ENCODE data around the gene OR12D3.
"Not testable (repeated sequence)": the region's sequence is repeated elsewhere in the genome, so short reads cannot be mapped to it uniquely, and the experiment has no call there.

OR12D3 gene, protein sequence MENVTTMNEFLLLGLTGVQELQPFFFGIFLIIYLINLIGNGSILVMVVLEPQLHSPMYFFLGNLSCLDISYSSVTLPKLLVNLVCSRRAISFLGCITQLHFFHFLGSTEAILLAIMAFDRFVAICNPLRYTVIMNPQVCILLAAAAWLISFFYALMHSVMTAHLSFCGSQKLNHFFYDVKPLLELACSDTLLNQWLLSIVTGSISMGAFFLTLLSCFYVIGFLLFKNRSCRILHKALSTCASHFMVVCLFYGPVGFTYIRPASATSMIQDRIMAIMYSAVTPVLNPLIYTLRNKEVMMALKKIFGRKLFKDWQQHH

DNA sequence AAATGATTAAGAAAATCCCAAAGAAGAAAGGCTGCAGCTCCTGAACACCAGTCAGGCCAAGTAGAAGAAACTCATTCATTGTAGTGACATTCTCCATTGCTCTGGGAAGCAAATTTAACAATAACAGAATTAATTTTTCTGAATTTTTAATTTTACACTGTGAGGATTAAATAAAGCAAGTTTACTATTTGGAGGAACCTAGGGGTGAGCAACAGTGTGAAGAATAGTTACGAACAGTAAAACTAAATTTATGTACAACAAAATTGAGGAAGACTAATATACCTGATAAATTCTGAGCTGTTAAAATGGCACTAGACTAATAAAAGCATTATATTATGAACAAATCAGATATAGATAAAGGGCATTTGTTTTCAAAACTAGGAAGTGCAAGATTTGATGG, at the start of gene OR12D3:
Gene OR12D3 (minus strand): TSS at position 101 of the 400 bp plus-strand sequence. CDS start 4 bp downstream, at position 97.
- DNase-seq, result no peak

DNA sequence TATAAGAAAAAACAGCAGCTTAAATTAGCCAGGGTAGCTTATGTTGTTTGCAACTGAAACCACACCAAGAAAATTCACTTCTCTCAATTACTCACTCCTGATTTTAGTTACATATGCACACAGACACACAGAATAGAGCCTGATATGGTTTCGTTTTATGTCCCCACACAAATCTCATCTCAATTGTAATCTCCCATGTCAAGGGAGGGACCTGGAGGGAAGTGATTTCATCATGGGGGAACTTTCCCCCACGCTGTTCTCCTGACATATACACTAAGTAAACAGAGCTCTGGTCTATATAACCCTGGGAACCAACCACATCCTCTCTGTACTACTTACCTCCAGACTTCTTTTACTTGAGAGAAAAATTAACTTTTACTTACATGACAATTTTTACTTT, 49.5 kb upstream of the OR12D3 start:
- no peak for DNase-seq

DNA sequence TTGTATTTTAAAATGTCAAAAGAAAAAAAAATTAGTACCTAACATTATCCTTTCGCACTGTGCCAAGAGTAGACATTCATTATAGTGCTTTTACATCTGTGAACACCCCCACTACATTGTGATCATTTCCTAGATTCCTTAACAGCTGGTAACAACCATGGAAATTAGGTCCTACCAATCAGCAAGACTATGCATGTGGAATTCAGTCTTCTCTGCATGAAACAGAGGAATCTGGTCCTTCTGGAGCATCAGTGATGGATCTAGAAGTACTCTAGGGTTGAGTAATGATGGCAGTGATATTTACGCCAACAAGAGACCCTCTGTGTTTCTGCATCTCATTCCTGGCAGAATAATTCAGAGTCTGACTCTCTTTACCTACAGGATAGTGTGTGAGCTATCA, 49.1 kb upstream of the OR12D3 start:
- no peak for DNase-seq

DNA sequence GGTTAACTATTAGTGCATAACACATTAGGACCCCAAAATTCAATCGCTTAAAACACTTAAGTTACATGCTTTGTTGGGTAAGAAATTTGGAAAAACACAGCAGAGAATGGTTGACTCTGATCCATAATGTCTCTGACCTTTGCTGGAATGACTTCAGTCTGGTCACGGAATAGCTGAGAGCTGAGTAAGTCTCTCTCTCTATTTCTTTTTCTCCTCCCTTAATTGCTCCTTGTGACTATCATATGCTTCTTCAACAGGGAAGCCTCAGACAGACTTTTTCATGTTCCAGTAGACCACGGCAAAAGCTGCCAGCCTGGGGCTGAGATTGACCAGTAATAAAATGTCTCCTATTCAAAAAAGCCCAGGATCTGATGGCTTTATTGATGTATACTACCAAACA, 44.4 kb upstream of the OR12D3 start:
- no peak for DNase-seq

DNA sequence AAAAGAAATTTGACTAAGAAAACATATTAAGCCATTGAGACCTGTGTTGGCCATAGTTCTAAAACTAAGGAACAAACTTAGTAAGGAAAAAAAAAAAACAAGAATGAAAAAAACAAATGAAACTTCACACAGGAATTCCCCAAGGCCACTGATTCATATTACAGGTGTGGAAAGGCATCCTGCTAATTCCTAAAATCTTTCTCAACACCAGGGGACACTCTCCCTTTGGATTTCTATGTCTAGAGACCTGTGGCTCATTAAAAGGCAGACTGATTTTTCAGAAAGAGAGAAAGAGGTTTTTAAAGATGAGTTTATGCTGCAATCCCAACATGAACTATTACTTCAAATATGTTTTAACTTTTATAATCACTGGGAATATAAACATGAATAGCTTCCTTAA, 39.5 kb upstream of the OR12D3 start, which contains the start of gene OR12D1:
Gene OR12D1 (plus strand): TSS at position 341 of the 400 bp plus-strand sequence.
- no peak for DNase-seq

DNA sequence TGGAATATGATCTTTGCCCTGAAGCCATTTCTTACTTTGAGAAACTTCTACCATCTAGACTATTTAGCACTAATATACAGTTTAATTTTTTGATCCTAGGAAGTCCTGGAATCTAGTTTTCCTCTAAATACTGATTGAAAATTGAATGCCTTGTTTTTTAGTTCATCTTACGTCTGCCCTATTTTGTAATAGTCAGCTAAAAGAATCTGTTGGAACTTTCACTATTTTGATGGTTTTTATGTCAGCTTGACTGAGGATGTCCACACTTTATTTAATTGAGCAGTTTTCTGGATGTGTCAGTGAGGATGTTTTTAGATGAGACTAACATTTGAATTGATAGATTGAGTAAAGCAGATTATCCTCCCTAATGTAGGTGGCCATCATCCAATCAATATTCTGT, 28.7 kb upstream of the OR12D3 start:
- no peak for DNase-seq

DNA sequence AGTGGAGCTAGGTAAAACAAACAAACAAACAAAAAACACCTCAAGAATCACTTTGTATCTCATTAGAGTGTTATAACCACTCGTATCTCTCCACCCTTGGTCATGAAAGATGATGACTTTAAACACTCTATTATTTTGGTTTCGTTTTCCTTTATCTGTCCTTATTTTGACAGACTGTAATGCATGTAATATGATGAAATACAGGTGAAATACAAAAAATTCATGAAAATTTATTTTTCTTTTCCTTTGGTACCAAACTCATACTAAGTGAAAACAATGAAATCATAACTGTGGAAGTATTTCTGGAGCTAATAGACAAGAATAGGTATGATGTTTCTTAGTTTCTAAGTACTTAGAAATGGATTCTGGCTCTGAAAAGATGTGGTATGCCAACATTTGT, 24.4 kb upstream of the OR12D3 start:
- no peak for DNase-seq

DNA sequence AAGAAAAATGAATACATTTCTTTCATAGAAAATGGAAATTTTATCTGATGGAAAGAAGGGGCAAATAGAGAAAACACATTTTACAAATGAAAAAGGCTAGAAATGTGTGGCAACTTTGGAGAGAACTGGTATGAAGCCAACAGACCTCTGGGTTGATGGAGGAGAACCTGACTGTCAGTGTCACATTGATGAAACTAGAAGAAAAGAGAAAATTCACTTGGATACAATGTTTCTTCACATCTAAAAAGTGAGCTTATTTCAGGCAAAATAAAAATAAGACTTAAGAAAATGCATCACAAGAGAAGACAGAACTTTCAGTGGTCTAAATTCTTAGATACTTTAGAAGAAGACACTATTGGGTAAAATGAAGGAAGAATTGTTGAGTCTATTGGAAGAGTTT, 20.2 kb upstream of the OR12D3 start, which contains the start of gene OR12D2:
Gene OR12D2 (plus strand): TSS at position 301 of the 400 bp plus-strand sequence. CDS start 1,069 bp downstream, outside the sequence.
- DNase-seq, result no peak

DNA sequence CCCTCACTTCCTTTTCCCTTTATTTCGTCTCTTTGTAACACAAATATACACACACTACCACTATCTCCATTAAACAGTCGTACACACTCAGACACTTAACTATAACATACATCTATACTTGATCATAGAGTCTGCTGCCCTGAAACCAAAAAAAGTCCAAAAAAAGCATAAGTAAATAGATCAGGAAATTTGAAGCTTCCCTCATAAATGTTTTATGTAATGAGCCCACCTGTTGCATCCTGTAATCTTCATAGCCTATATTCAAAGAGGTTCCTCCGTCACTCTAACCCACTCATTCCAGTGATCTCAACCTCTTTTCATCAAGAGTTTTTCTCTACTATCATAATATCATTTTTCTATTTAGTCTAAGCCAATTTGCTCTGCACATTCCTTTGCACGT, 13.4 kb upstream of the OR12D3 start:
- DNase-seq, result no peak

DNA sequence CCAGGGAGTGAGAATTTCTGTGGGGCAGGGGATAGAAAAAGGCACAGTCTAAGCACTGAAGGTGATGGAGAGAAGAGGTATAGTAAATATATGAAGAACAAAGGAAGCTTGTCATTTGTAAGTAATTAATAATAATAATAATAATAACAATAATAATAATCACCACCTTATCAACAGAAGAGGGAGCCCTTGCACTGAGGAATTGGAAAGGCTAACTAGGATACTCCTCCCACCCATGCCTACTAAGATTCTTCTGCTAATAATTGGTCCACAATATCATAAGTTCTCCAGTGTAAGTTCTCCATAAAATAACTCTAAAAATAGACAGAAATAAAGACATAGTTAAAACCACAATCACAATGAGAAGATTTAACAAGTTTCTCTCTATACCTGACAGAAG, 912 bp upstream of the OR12D3 start:
- DNase-seq, result no peak

DNA sequence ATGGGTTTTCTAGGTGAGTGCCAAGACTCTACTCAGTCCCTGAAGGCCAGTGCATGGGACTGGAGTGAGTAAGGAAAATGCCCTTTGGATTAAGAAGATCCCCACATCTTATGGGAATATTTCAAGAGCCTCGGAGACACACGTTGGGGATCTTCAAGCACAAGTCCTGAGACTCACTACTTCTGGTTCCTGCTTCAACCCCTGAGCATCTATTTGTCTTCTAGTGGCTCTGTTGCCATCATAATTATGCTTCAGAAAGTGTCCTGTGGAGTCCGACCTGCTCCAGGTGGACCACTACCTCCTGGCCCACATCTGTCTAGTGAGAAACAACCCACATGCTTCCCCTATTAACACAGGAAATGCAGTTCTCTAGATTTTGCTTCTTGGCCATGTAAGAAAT, 6.3 kb downstream of the OR12D3 start, which contains the start of gene OR5V1:
Gene OR5V1 (minus strand): TSS at position 101 of the 400 bp plus-strand sequence. CDS start 12,670 bp downstream, outside the sequence.
- no peak for DNase-seq

DNA sequence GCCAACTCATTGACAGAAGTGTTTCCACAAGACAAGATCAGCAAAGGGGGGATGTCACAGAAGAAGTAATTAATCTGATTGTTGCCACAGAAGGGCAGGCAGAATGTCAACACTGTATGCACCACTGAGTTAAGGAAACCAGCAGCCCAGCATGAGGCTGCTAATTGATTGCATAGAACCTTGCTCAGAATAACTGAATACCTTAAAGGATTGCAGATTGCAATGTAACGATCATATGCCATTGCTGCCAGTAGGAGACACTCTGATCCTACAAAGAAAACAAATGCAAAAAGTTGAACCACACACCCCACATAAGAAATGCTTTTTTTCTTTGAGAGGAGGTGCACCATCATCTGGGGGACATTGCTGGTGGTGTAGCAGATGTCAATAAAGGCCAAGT, 19.5 kb downstream of the OR12D3 start:
- DNase-seq, result no peak

DNA sequence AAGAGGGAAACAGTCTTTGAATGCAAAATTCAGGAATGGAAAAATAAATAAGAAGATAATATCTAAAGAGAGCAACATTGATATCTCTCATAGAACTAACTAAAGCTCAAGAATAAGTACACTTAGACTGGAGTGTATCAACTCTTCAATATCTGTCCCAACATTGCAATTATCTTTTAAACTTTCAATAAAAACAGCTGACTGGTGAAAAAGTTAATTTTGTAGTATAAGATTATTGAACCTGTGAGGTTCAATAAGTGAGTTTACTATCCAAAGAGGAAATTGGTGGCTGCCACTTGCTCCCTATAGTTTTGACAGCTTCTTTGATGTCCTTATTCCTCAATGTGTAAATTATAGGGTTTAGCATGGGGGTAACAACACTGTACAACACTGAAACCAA, 20.1 kb downstream of the OR12D3 start:
- DNase-seq, result no peak

DNA sequence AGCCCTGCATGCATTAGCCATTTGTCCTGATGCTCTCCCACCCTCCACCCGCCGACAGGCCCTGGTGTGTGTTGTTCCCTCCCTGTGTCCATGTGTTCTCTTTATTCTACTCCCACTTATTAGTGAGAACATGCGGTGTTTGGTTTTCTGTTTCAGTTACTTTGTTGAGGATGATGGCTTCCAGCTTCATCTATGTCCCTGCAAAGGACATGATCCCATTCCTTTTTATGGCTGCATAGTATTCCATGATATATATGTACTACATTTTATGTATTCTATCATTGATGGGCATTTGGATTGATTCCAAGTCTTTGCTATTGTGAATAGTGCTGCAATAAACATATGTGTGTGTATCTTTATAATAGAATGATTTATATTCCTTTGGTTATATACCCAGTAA, 25.7 kb downstream of the OR12D3 start:
- not testable (repeated sequence) for DNase-seq

DNA sequence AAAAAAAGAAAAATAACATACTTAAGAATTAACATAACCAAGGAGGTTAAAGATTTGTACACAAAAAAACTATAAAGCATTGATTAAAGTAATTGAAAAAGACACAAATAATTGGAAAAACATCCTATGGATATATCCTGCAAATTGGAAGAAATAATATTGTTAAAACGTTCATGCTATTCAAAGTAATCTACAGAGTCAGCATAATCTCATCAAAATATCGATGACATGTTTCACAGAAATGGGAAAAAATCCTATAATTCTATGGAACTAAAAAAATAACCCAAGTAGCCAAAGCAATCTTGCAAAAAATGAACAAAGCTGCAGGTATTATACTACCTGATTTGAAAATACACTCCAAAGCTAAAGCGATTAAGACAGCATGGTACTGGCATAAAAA, 29.7 kb downstream of the OR12D3 start:
- no peak for DNase-seq

DNA sequence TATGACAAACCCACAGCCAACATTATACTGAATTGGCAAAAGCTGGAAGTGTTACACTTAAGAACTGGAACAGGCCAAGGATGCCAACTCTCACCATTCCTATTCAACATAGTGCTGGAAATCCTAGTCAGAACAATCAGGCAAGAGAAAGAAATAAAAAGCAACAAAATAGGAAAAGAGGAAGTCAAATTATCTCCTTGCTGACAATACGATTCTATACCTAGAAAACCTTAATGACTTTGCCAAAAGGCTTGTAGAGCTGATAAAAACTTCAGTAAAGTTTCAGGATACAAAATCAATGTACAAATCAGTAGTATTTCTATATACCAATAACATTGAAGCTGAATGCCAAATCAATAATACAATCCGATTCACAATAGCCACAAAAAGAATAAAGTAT, 38.8 kb downstream of the OR12D3 start:
- no peak for DNase-seq

DNA sequence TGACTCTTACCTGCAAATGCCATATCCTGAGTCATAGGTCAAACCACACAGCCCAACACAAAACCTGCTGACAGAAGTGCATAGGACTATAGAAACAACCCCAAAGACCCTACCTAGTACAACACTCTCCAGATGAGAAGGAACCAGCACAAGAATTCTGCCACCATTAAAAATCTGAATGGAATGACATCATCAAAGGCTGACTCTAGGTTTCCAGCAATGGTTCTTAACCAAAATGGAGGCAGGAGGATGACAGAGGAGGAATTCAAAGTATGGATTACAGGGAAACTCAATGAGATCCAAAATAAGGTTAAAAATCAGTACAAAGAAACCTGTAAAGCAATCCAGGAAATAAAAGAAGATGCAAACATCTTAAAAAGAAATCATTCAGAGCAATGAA, 42.4 kb downstream of the OR12D3 start:
- no peak for DNase-seq

DNA sequence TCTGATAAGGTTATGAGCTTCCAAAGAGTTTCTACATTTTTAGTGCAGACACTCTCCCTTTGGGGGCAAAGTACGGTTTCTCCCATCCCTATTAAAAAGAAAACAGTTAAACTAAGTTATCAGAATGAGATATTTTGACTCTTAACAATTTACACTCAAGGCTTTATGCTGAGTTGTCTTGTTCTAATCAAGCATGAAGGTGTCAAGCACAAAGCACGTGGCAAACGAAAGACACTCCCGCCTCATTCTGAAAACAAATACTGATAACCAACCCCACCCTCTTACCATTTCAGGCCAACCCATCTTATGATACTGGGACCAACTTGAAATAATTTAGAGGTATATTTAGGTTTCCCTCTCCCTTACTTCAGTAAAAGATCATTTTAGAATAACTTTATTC, 49.3 kb downstream of the OR12D3 start:
- no peak for DNase-seq
